ENCODE data around the gene LDLRAD4.

LDLRAD4 gene

GRCh38 chr18:13356032-13356431, 137.5 kb downstream of the LDLRAD4 start:
- DNase-seq: no peak

GRCh38 chr18:13357289-13357688, 138.7 kb downstream of the LDLRAD4 start:
- no peak for DNase-seq

- DNase-seq: no peak
Observed at GRCh38 chr18:13359210-13359609, 140.7 kb downstream of the LDLRAD4 start.

- DNase-seq: no peak
Observed at GRCh38 chr18:13361431-13361830, 142.9 kb downstream of the LDLRAD4 start.

GRCh38 chr18:13362051-13362450, 143.5 kb downstream of the LDLRAD4 start:
- no peak for DNase-seq

- DNase-seq: no peak
Observed at GRCh38 chr18:13362607-13363006, 144.0 kb downstream of the LDLRAD4 start.

- no peak for DNase-seq
Observed at GRCh38 chr18:13363359-13363758, 144.8 kb downstream of the LDLRAD4 start.

GRCh38 chr18:13364721-13365205, 146.2 kb downstream of the LDLRAD4 start:
- DNase-seq: no peak

GRCh38 chr18:13366131-13366530, 147.6 kb downstream of the LDLRAD4 start:
- no peak for DNase-seq

- no peak for DNase-seq
Observed at GRCh38 chr18:13366541-13366940, 148.0 kb downstream of the LDLRAD4 start.

GRCh38 chr18:13366962-13367892, 148.7 kb downstream of the LDLRAD4 start:
- DNase-seq: no peak

GRCh38 chr18:13368080-13368813, 149.7 kb downstream of the LDLRAD4 start:
- no peak for DNase-seq

GRCh38 chr18:13369353-13369752, 150.8 kb downstream of the LDLRAD4 start:
- DNase-seq: no peak

GRCh38 chr18:13369756-13370510, 151.4 kb downstream of the LDLRAD4 start:
- DNase-seq: peak; percentile 19

- DNase-seq: no peak
Observed at GRCh38 chr18:13370995-13371625, 152.6 kb downstream of the LDLRAD4 start.

- no peak for DNase-seq
Observed at GRCh38 chr18:13371689-13372418, 153.3 kb downstream of the LDLRAD4 start.

- DNase-seq: no peak
Observed at GRCh38 chr18:13372531-13372951, 154.0 kb downstream of the LDLRAD4 start.

GRCh38 chr18:13374096-13374467, 155.5 kb downstream of the LDLRAD4 start:
- no peak for DNase-seq

GRCh38 chr18:13374468-13375301, 156.1 kb downstream of the LDLRAD4 start:
- peak; percentile 79 for DNase-seq

- DNase-seq: no peak
Observed at GRCh38 chr18:13375302-13376255, 157.0 kb downstream of the LDLRAD4 start.

Data from NCI-H2227 treated with DMSO at 0.1 percent for 48 hours (cell line).